ENCODE results near the gene SRPRB.

SRPRB gene, protein sequence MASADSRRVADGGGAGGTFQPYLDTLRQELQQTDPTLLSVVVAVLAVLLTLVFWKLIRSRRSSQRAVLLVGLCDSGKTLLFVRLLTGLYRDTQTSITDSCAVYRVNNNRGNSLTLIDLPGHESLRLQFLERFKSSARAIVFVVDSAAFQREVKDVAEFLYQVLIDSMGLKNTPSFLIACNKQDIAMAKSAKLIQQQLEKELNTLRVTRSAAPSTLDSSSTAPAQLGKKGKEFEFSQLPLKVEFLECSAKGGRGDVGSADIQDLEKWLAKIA

DNA sequence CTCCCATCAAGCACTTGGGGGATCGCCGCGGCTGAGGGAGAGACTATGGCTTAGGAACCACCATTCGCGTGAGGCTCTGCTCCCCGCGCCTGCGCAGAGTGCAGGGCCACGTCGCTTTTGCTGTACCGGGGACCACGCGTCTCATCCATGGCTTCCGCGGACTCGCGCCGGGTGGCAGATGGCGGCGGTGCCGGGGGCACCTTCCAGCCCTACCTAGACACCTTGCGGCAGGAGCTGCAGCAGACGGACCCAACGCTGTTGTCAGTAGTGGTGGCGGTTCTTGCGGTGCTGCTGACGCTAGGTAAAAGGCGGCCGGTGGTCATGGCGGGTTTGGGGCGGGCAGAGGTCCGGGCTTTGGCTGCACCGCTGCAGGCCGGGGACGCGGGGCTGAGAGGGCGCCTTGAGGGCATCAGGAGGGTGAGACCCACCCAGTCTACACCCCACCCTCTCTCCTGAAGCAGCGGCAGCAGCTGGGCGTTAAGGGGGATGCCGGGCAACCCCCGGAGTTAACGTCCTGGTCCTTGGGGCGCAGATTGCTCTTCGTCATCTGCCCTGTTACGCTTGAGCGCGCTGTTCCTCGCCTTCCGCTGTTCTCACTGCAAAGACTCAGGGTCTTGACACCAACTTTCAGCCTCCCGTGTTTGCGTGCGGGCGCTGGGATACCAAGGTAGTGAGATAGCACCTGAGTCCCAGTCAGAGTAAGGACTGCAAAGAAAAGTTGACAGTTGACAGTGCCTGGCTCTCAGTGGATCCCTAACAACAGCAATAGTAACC is at the start of gene SRPRB:
Gene SRPRB, plus strand, starts transcription at position 114 of the 774 bp plus-strand sequence. Its CDS starts 34 bp downstream, at position 148.
- DNase-seq, result peak; percentile 40 to 96 (median 91)

DNA sequence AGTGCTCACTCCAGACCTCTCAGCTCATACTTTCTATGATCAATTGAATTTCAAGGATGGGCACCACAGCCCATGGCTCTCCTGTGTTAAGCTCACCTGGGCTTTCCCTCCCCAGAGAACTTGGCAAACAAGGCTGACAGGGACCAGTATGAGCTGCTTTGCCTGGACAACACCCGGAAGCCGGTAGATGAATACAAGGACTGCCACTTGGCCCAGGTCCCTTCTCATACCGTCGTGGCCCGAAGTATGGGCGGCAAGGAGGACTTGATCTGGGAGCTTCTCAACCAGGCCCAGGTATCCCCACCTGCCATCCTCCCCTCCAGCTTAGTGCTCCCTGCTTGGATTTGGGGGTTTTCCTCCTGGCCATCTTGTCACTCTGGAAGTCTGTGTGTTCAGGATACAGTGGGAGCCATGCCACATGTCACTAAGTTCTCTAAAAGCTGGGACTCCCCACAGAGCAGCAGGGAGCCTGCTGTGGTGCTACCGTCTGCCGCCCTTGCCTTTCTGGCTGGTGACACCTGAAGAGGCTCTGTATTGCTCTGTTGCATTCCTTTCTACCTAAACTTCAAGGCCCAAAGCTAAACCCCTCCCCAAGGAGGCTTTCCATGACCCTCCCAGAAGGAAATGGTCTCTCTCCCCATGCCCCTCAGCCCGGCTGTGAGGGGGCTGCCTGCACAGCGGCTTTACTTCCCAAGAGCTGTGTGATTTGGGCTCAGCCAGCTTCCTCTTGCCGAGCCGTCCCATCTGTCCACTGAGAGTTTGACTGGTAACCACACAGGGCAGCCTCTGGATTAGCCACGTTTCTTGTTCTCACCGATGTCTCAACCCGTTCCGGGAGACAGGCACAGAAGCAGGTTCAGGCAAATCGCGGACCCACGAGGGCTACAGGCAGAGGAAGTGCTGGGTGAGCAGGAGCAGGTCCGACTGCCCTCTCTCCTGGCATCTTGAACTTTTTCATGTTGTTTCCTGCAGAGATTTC is 48.6 kb upstream of the SRPRB start:
- DNase-seq, result no peak

DNA sequence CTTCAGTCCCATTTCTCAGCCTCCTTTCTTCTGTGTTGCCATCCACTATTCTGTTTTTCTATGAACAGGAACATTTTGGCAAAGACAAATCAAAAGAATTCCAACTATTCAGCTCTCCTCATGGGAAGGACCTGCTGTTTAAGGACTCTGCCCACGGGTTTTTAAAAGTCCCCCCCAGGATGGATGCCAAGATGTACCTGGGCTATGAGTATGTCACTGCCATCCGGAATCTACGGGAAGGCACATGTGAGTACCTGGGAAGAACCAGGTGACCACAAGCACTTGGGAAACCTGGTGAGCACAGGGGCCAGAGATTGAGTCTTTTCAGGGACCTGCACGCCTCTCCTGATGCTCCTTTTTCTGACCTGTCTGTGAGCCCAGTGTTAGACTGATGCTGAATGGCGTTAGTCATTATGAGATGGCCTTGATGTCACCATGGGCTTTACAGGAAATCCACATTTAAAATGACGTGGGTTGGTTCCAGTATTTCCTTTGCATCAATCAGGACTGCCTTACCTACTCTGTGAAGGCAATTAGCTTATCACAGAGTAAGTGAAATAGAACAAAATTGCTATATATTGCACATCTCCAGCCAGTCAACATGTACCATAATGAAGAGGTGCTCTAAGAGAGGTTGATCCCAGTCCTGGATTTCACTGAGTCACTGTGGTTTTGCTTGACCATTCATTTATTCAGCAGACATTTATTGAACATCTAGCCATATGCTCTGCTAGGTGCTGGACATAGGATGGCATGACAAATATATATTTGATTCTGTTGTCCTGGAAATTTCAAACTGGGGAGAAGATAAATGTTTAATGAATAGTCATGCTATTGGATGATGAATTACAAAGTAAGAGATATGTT is 47.7 kb upstream of the SRPRB start:
- DNase-seq, result no peak

DNA sequence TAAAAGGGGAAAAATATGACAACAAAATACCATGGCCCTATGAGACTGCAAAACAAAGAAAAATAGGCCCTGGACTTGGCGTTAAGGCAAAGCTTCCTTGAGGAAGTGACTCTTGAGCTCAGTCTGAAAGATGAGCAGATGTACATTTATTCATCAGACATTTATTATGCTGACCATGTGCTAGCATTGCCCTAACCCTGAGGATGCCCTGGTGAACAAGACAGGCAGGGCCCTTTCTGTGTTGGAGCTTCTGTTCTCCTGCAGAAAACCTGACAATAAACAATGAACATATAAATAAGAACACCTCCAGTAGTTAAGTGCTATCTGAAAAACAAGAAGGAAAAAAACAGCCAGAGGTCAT is 47.1 kb upstream of the SRPRB start:
- no peak for DNase-seq

DNA sequence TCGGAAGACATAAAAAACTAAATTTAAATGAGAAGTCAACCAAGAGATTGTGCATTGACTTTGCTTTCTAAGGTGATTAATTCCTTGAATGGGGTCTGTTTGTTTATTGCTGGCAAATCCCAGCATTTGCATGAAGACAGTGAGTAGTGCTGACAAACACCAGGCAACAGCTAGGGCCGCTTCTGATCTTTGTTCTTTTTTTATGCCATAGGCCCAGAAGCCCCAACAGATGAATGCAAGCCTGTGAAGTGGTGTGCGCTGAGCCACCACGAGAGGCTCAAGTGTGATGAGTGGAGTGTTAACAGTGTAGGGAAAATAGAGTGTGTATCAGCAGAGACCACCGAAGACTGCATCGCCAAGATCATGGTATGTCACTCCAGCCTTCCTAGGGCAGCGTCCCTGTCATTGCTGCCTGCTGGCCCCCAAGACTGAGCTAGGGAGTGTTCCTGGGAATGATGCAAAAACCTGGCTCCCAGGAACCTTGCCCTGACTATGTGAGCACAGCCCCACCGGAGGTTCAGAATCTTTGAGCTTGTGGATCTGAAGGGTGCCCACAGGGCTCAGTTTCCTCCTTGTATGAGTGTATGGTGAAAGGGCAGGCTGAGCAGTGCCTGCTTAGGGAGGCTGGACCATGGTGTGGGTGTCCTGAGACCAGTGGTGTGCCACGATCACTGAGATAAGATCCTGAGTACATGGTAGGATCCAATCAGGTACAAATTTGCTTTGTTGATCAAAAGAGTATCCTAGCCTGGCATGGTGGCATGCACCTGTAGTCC is 46.5 kb upstream of the SRPRB start:
- DNase-seq, result no peak

DNA sequence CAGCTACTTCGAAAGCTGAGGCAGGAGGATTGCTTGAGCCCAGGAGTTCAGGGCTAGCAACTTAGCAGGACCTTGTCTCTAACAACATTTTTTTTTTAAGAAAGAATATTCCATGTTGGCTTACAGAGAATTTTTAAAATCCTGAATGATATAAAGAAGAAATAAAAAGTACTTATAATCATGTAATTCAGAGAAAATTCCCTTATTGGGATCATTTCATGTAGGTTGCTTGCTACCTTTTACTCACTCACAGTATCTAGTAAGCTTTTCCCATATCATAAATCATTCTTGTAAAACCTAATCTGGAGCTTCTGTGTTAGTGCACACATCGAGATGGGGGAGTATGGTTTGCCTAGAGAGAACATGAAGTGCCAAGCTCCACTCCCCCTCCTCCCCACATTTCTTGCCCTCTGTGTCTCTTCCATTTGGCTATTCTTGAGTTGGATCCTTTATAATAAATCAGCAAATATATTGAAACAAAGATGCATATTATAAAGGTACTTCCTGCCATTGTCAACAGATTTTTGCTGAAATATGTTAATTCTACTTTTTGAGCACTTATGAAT is 45.8 kb upstream of the SRPRB start:
- no peak for DNase-seq

DNA sequence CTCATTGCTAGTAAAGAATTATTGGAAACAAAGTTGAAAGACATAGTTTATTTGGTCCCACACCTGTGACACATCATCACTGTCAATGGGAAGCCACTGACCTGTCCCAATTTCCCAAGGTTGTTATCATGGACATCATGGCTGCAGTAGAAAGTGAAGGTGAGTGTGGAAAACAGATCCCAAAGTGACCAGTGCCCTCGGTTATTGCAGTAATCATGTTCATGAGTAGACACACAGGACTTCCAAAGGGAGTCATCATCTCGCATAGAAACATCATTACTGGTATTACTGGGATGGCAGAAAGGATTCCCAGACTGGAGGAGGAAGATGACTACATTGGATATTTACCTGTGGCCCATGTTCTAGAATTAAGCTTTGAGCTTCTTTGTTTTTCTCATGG is 44.7 kb upstream of the SRPRB start:
- no peak for DNase-seq

DNA sequence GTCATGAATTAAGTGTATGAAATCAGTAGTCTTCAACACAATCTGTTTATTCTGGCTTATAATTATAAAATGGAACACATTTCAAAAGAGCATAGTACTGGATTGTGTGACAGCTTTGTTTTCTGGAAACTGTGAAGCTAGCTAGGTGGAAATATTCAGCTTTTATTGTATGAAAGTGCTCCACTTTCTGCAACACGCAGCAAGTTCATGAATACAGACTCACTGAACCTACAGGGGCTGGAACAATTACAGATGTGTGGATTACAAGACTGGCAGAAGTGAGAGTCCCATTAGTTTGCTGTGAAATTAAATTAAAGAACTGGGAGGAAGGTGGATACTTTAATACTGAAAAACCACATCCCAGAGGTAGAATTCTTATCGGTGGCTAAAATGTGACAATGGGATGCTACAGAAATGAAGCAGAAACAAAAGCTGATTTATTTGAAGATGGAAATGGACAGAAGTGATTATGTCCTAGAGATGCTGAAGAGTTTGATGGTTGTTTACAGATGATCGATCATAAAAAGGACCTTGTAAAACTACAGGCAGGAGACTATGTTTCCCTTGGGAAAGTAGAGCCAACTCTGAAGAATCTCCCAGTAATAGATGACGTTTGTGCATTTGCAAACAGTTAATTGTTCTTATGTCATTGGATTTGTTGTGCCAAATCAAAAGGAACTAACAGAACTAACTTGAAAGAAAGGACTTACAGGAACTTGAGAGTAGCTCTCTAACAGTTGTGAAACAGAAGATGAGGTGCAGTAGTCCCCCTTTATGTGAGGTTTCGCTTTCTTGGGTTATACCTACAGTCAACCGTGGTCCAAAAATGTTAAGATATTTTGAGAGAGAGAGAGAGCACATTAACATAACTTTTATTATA is 43.8 kb upstream of the SRPRB start:
- DNase-seq, result no peak

DNA sequence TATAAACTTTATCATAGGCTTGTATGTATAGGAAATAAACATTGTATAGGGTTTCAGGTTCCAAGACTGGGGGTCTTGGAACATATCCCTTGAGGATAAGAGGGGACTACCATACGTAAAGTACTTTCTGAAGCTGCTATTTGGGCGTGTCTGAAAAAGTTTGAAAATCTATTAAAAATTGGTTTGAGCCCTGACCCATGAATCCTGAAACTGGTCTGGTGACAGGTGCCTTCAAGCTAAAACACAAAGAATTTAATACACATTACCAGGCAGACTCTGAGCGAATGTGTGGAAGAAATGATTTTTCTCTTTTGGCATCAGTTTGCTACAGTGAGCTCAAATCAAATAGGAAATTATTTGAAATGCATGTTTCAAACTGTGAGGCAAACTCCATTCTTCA is 43.1 kb upstream of the SRPRB start:
- DNase-seq, result no peak

DNA sequence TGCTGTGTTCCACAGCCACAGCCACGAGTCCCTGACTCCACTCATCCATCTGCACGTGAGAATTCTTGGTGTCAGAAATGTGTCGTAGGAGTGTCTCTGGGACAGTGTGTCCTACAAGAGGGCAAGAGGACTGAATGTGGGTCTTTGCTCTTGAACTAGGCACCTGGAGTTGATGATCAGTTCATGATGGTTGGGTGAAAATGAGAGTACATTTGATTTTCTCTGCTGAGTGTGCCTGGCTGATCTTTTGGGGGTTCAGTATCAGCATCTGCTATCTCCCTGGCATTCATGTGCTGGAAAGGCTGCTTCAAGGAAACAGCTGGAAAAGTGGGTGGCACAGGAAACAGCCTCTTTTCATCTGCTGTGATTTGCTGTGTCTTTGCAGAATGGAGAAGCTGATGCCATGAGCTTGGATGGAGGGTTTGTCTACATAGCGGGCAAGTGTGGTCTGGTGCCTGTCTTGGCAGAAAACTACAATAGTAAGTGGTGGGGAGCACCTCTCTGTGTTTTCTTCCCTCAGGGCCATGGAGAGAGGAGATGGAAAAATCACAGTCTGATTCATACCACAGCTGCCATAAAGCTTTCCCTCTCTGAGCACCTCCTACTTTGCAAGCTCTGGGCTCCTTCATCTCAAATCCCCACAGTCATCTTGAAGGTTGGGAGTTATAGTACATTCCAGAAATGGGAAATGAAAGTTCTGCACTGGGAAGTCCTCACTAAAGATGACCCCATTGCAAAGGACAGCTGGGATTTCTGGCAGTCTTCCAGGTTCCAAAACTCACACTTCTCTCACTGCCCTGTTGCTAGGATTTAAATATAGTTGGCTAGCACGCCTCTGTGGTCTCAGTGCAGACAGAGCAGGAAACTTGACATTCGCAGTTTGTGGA is 41.6 kb upstream of the SRPRB start:
- no peak for DNase-seq

DNA sequence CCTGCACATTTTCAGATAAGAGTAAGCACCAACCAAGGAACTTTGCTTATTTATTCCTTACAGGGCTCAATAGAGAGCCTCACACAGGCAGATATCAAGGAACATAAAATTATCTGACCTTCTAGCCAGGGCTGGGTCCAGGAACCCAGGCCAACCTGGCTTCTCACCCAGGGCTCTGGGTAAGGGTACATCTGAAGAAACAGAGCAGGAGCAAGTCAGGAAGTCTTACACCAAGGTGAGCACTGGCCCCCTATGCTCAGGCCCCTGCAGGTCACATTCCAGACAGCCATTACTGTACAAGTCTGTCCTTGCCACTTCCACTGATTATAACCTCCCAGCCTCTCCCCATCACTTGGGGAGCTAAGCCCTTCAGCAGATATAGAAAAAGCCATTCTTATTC is 40.4 kb upstream of the SRPRB start:
- DNase-seq, result no peak

DNA sequence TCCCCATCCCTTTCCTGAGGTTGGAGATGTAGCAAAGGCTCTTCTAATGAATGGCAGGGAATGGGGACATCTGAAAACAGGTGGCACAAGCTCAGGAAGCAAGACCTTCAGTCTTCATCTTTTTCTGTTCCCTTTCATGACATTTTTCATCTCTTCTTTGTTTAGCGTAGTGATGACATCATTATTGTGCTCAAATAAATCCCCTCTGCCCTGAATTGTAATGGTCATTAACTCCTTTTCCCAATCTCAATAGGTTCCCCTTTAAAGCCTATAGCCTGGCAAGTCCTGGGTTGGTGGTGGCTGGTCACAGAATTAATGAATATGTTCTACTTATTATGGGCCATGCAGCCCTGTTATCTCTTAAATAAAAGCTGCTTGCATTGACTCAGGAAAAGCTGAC is 38.0 kb upstream of the SRPRB start:
- DNase-seq, result no peak

DNA sequence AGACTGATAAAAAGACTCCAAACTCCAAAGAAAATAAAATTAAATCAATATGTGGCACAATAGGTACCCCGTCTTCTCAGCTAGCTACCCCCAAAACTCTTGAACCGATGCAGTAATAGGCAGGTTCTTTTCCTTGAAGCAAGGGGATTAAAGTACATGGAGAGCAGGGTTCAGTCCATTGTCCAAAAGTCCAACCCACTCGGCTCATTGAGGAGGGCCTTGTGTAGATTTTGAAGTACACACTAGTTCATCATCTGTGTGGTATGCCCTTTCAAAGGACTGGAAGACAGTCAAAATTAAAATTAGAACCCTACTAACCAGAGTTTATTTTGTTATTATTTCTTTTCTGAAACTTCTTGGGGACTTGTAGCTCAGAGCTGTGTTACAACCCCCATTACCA is 36.1 kb upstream of the SRPRB start:
- no peak for DNase-seq

DNA sequence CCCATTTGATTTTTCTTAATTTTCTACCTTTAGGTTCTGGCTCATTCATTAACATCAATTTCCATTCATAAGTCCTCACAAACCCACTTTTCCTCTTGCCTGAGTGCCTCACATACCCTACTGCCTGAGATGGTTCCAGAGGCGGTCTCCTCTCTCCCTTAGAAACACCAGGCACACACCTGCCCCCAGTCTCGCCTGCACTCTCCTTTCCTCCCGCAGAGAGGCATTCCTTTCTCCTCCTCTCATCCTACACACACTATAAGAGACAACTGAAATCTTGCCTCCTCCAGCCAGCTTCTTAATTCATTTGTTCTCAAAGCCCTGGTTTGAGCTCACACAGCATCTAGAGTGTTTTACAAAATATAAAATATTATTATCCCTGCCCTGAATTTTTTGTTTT is 31.9 kb upstream of the SRPRB start:
- no peak for DNase-seq

DNA sequence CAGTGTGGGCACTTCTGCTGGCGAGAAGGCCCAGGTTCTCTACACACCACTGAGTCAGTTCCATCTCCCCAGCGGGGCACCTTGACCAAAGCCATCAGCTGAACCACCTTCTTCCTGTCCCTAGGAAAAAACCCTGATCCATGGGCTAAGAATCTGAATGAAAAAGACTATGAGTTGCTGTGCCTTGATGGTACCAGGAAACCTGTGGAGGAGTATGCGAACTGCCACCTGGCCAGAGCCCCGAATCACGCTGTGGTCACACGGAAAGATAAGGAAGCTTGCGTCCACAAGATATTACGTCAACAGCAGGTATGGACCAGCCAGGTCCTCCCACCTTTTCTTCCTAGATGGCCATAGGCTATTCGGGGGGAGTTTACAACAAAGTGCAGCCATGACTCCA is 30.3 kb upstream of the SRPRB start:
- DNase-seq, result no peak

DNA sequence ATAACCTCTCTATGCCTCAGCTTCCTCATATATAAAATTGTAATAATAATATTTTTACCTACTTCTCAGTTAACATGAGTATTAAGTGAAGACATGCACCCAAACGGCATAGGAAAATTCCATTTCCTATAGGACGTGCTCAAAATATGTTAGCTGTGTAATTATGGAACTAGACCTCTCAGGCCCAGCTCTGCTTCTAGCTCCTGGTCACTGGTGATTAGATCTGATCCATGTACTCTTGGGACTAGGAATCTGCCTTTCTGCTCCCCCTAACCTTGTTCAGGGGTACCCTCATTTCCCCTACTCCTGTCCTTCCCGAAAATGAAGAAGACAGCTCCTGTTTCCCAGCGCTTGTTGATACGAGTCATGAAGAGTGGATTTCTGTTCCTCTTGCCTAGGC is 29.8 kb upstream of the SRPRB start:
- DNase-seq, result no peak

DNA sequence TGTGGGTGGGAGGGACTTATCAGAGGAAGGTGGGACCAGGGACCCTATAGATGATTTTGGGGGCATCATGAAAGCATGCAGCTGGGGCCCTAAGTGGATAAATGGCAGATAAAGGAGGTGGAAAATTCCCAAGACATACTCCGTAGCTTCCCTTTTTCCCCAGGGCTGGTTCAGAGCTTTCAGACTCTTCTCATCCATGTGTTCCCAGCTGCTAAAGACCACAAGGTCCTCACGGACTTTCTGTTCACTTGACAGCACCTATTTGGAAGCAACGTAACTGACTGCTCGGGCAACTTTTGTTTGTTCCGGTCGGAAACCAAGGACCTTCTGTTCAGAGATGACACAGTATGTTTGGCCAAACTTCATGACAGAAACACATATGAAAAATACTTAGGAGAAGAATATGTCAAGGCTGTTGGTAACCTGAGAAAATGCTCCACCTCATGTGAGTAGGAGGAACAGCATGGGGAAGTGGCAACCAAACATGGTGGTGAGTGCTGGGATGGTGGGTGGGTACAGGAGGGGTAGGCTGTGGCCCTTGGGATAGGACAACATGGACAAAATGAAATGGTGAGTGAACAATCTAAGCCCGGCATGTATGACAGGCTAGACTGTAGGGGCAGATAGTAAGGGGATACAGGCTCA is 28.7 kb upstream of the SRPRB start:
- no peak for DNase-seq
